GM12874 (cell line): Measurements from ENCODE around the gene PARS2.

Experiments
- CTCF ChIP-seq: IDR thresholded peaks from 2 replicates; pipeline ENCODE4 v1.5.1; 2011; ENCODE audit warnings: low read depth, mild to moderate bottlenecking, control low read depth, low read length, moderate library complexity; ENCODE audit not compliant: insufficient read depth

PARS2 gene

GRCh38 chr1:54796902-54797301 is 32.6 kb upstream of the PARS2 start:
- no peak for TF ChIP-seq CTCF

GRCh38 chr1:54795841-54796468 is 31.6 kb upstream of the PARS2 start:
- no peak for TF ChIP-seq CTCF

GRCh38 chr1:54795356-54795665 is 31.0 kb upstream of the PARS2 start:
- no peak for TF ChIP-seq CTCF

- TF ChIP-seq CTCF: no peak
Measured at GRCh38 chr1:54794451-54795355, 30.4 kb upstream of the PARS2 start.

GRCh38 chr1:54792686-54793282 is 28.5 kb upstream of the PARS2 start:
- TF ChIP-seq CTCF: no peak

- peak; percentile 71 for TF ChIP-seq CTCF
Measured at GRCh38 chr1:54791880-54792522, 27.7 kb upstream of the PARS2 start.

- no peak for TF ChIP-seq CTCF
Measured at GRCh38 chr1:54788459-54788858, 24.1 kb upstream of the PARS2 start.
